Colonic mucosa (tissue), 4 donors: ENCODE results near the gene ENO2. TPM values are rescaled to one million over a fixed set of nuclear protein-coding genes. Genes with fewer than 3 reads are reported as not detected.

Experiments
- DNase-seq: peaks from one replicate; pipeline ENCODE4 v3.0.0-alpha.2; 2020
- H3K27ac ChIP-seq: fragments of 200-600 bp; one replicate; pipeline ENCODE4 v1.8.0; 2021
- H3K27me3 ChIP-seq: fragments of 200-600 bp; one replicate; pipeline ENCODE4 v1.8.0; 2021
- H3K36me3 ChIP-seq: fragments of 200-600 bp; one replicate; pipeline ENCODE4 v1.8.0; 2021
- H3K4me1 ChIP-seq: fragments of 200-600 bp; one replicate; pipeline ENCODE4 v1.8.0; 2021; ENCODE audit warnings: mild to moderate bottlenecking
- H3K4me3 ChIP-seq: fragments of 200-600 bp; one replicate; pipeline ENCODE4 v1.8.0; 2021
- H3K9ac ChIP-seq, 2 donors: one replicate each; pipeline ENCODE4 v1.7.0; 2013; ENCODE audit warnings: control low read depth in 2 of 2, low read depth in 2 of 2, low read length in 2 of 2
- H3K9me3 ChIP-seq: fragments of 200-600 bp; one replicate; pipeline ENCODE4 v1.8.0; 2021
- intact Hi-C: fragments of 100-400 bp; cut with DNase I; formaldehyde crosslinking; loops from one replicate; pipeline ENCODE4 v1.14.1; 2022
- microRNA-seq: library from miRNA; unstranded; fragments of <30 nt; microRNA quantifications from one replicate; pipeline ENCODE4, GENCODE V29; 2019
- total RNA-seq, 2 donors: library from RNA; stranded (reverse); fragmentation: NEBNext Ultra II Directional in 1 of 2; extraction: Animal tissue kit (Norgen Biotek cat#: 25700) in 1 of 2; gene quantifications; one replicate each; pipeline ENCODE4 v1.2.1, GENCODE V29; 2021
- TF ChIP-seq, protein P1 (sequence below): fragments of 200-600 bp; IDR thresholded peaks from one replicate; pipeline ENCODE4 v1.8.0; 2022; ENCODE audit warnings: antibody characterized with exemption, mild to moderate bottlenecking
- donor health status: healthy.
- donor health status: DM: no; HTN: no; CAD: no.
- donor health status: DM: no; HTN: no; CAD: no.

ENO2 gene
- total RNA-seq, 2 donors from 2014 or later = 7.6 to 15.7 TPM

DNA sequence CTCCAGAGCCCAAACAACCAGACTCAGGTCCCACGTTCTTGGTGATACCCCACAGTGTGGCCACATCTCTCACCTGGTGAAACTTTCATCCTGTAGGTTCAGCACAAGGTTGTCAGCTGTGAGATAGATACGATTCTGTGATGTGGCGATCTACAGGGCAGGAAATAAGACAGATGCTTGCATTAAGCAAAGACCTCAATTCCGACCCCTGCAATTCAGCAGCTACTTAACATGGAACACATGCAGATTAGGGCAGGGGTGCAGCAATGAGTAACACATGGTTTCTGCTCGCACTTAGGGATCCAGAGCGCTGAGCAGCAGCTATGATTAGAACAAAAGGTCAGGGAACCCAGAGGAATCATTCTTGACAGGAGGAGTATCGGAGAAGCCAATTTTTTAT is 52.0 kb downstream of the ENO2 start:
- H3K4me1 ChIP-seq = peaks cover 26% of the 10 kb centered on the region
- TF ChIP-seq, protein P1, sequence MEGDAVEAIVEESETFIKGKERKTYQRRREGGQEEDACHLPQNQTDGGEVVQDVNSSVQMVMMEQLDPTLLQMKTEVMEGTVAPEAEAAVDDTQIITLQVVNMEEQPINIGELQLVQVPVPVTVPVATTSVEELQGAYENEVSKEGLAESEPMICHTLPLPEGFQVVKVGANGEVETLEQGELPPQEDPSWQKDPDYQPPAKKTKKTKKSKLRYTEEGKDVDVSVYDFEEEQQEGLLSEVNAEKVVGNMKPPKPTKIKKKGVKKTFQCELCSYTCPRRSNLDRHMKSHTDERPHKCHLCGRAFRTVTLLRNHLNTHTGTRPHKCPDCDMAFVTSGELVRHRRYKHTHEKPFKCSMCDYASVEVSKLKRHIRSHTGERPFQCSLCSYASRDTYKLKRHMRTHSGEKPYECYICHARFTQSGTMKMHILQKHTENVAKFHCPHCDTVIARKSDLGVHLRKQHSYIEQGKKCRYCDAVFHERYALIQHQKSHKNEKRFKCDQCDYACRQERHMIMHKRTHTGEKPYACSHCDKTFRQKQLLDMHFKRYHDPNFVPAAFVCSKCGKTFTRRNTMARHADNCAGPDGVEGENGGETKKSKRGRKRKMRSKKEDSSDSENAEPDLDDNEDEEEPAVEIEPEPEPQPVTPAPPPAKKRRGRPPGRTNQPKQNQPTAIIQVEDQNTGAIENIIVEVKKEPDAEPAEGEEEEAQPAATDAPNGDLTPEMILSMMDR = no peak
- intact Hi-C loops = loop anchor here (5.0 kb wide), 1 partner anchor 99 kb away; the partner anchor contains the start of gene TPI1

GRCh38 chr12:6967651-6968100 is 53.3 kb downstream of the ENO2 start:
- Histone ChIP-seq H3K9ac (peak overlapping the region; percentile 15 to 99), H3K27me3 (no peaks in the 10 kb centered on the region), H3K9me3 (no peaks in the 10 kb centered on the region), H3K4me1 (peaks cover 30% of the 10 kb centered on the region), H3K4me3 (no peak overlapping the region), H3K27ac (no peak overlapping the region), H3K36me3 (peaks cover 5% of the 10 kb centered on the region)
- intact Hi-C loops = loop anchor here (5.0 kb wide), 1 partner anchor 100 kb away; the partner anchor contains the start of gene TPI1
- TF ChIP-seq, protein P1 = no peak
- DNase-seq = no peak

More for the DNA sequence above, 52.0 kb downstream of the ENO2 start:
- DNase-seq = no peak
- Histone ChIP-seq H3K9ac (peak overlapping the region in 1 of 2 donors; percentile 98), H3K9me3 (no peaks in the 10 kb centered on the region), H3K27me3 (no peaks in the 10 kb centered on the region), H3K36me3 (peaks cover 5% of the 10 kb centered on the region), H3K27ac (peak overlapping the region; percentile 95), H3K4me3 (no peak overlapping the region)

DNA sequence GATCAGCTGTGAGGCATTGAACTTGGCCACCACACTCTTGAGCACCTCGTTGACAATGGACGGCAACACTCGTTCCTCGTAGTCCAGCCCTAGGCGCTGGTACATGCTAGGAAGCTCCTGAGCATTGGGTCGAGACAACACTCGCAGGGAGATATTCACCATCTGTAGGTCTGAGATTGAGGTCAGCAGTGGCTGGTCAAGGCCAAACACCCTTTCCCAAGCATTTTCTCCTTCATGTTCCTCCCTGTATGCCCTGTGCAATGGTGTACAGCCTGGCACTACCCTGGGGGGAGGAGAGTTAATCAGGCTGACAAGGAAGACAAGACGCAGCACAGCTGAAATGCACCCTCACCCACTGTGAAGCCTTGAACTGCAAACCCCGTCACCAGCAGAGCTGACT is 54.0 kb downstream of the ENO2 start:
- intact Hi-C loops = loop anchor here (5.0 kb wide), 1 partner anchor 101 kb away; the partner anchor contains the start of gene TPI1
- peak overlapping the region in 1 of 2 donors; percentile 99 for H3K9ac ChIP-seq
- H3K27ac ChIP-seq = no peak overlapping the region
- TF ChIP-seq, protein P1 = no peak
- H3K9me3 ChIP-seq = no peaks in the 10 kb centered on the region
- peaks cover 5% of the 10 kb centered on the region for H3K36me3 ChIP-seq
- no peak overlapping the region for H3K4me3 ChIP-seq
- DNase-seq = no peak
- H3K27me3 ChIP-seq = no peaks in the 10 kb centered on the region
- peaks cover 30% of the 10 kb centered on the region for H3K4me1 ChIP-seq

DNA sequence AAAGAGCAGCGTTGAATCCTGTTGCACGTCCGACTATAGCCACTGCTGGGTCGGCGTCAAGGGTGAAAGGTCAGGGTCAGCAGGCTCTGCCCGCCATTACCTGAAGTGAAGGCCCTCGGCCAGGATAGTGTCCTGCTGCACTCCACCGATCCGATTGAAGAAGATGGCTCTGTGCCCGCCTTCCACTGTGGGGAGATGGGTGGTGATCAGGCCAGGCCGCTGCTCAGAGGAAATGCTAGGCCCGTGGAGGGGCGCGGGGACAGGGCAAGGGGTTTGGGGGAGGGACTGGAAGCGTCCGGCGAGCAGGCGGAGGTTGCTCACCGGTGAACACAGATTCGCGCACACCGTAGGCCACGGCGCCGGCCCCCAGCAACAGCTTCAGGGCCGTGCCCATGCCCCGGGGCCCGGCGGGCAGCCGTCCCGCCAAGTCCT is 55.7 kb downstream of the ENO2 start:
- intact Hi-C loops = no loop called here
- no peak for DNase-seq

More for the DNA sequence above, 55.7 kb downstream of the ENO2 start:
- Histone ChIP-seq H3K4me3 (peak overlapping the region; percentile 92), H3K4me1 (peaks cover 23% of the 10 kb centered on the region), H3K9me3 (no peaks in the 10 kb centered on the region), H3K36me3 (peaks cover 5% of the 10 kb centered on the region), H3K27me3 (no peaks in the 10 kb centered on the region), H3K27ac (peak overlapping the region; percentile 85), H3K9ac (peak overlapping the region; percentile 97 to 99)
- TF ChIP-seq, protein P1 = no peak

Small RNA genes within 50 kb of the gene (microRNA-seq; reads per million reads assigned to microRNA genes)
- gene MIR141 (1,040 reads per million, percentile 81 among the genes with 10 or more reads in this experiment), gene MIR200C (54,024 reads per million, percentile 99 among the genes with 10 or more reads in this experiment)

Other genes starting within 250 kb of the ENO2 start
- 10 to 100 TPM; 50.0 to 53.6 TPM for gene ZNF384, start 225.2 kb upstream of the ENO2 start, total RNA-seq
- 1 to 10 TPM in 1 of 2 donors, under 1 TPM in 1; 0.44 to 1.2 TPM for gene PIANP, start 213.8 kb upstream of the ENO2 start, total RNA-seq
- gene COPS7A, start 190.5 kb upstream of the ENO2 start, total RNA-seq = 10 to 100 TPM; 33.3 to 47.6 TPM
- 100 to 1,000 TPM; 199 to 212 TPM for gene MLF2, start 161.4 kb upstream of the ENO2 start, total RNA-seq
- gene PTMS, start 148.2 kb upstream of the ENO2 start, total RNA-seq = 100 to 1,000 TPM; 169 to 182 TPM
- 1 to 10 TPM; 1.0 to 1.2 TPM for gene LAG3, start 142.1 kb upstream of the ENO2 start, total RNA-seq
- gene CD4, start 125.1 kb upstream of the ENO2 start, total RNA-seq = 10 to 100 TPM in 1 of 2 donors, 1 to 10 TPM in 1; 6.2 to 13.4 TPM
- 1 to 10 TPM; 1.9 to 2.7 TPM for gene GPR162, start 92.8 kb upstream of the ENO2 start, total RNA-seq
- gene P3H3, start 86.2 kb upstream of the ENO2 start, total RNA-seq = 1 to 10 TPM; 4.4 to 5.3 TPM
- under 1 TPM; 0.62 to 0.72 TPM for gene GNB3, start 73.7 kb upstream of the ENO2 start, total RNA-seq
- gene CDCA3, start 63.3 kb upstream of the ENO2 start, total RNA-seq = 10 to 100 TPM; 11.4 to 63.7 TPM
- 100 to 1,000 TPM in 1 of 2 donors, 10 to 100 TPM in 1; 82.6 to 132 TPM for gene USP5, start 62.4 kb upstream of the ENO2 start, total RNA-seq
- 1,000 to 10,000 TPM; 1,097 to 1,106 TPM for gene TPI1, start 47.0 kb upstream of the ENO2 start, total RNA-seq
- gene SPSB2, start 41.3 kb upstream of the ENO2 start, total RNA-seq = 10 to 100 TPM in 1 of 2 donors, 1 to 10 TPM in 1; 8.4 to 19.8 TPM
- 1 to 10 TPM; 7.3 to 8.0 TPM for gene LRRC23, start 9.8 kb upstream of the ENO2 start, total RNA-seq
- 100 to 1,000 TPM in 1 of 2 donors, 10 to 100 TPM in 1; 67.5 to 103 TPM for gene ATN1, start 13.4 kb downstream of the ENO2 start, total RNA-seq
- not detected for gene RNU7-1, start 29.2 kb downstream of the ENO2 start, total RNA-seq
- gene C12orf57, start 29.4 kb downstream of the ENO2 start, total RNA-seq = 100 to 1,000 TPM; 114 to 206 TPM
- 10 to 100 TPM; 44.8 to 48.1 TPM for gene PTPN6, start 36.8 kb downstream of the ENO2 start, total RNA-seq
- gene PHB2, start 56.1 kb downstream of the ENO2 start, total RNA-seq = 100 to 1,000 TPM; 233 to 323 TPM
- gene EMG1, start 56.3 kb downstream of the ENO2 start, total RNA-seq = 10 to 100 TPM; 27.2 to 62.3 TPM
- 10 to 100 TPM; 71.8 to 77.9 TPM for gene LPCAT3, start 103.9 kb downstream of the ENO2 start, total RNA-seq
- gene C1S, start 146.1 kb downstream of the ENO2 start, total RNA-seq = 10 to 100 TPM; 35.8 to 97.2 TPM
- 100 to 1,000 TPM in 1 of 2 donors, 10 to 100 TPM in 1; 40.1 to 104 TPM for gene C1R, start 177.9 kb downstream of the ENO2 start, total RNA-seq
- 10 to 100 TPM; 39.5 to 39.7 TPM for gene C1RL, start 194.6 kb downstream of the ENO2 start, total RNA-seq
- gene RBP5, start 214.3 kb downstream of the ENO2 start, total RNA-seq = 1 to 10 TPM; 2.4 to 3.7 TPM
- gene CLSTN3, start 215.8 kb downstream of the ENO2 start, total RNA-seq = 10 to 100 TPM; 13.6 to 17.0 TPM